T-helper 2 cell (primary cell): Measurements from ENCODE around the gene SPDYE16.
"Not testable (repeated sequence)": the region's sequence is repeated elsewhere in the genome, so short reads cannot be mapped to it uniquely, and the experiment has no call there.

Experiments used
- DNase-seq, 5 experiments: peaks; one replicate each; pipeline versions ENCODE4 v3.0.0 to v3.0.0-alpha.2; 2012 to 2022
- total RNA-seq, 2 donors: gene quantifications; one replicate each; lab custom pipeline; 2026; lab: John Stamatoyannopoulos, UW

SPDYE16 gene
- 0 reads per million in 2 donors for total RNA-seq

GRCh38 chr7:76543197-76543596 lies at the start of gene SPDYE16:
SPDYE16 (minus strand) TSS chr7:76543297; CDS start chr7:76541459, 1,838 bp downstream.
- not testable (repeated sequence) for DNase-seq

DNA sequence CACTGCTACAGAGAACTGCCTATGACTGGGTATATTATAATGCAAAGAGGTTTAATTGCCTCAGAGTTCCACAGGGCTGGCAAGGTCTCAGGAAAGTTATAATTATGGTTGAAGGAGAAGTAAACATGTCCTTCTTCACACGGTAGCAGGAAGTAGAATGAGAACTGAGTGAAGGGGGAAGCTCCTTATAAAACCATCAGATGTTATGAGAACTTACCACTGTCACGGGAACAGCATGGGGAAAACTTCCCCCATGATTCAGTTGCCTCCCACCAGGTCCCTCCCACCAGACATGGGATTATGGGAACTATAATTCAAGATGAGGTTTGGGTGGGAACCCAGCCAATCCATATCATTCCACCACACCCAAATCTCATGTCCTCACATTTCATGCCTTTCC lies 49.6 kb upstream of the SPDYE16 start:
- DNase-seq: not testable (repeated sequence)

DNA sequence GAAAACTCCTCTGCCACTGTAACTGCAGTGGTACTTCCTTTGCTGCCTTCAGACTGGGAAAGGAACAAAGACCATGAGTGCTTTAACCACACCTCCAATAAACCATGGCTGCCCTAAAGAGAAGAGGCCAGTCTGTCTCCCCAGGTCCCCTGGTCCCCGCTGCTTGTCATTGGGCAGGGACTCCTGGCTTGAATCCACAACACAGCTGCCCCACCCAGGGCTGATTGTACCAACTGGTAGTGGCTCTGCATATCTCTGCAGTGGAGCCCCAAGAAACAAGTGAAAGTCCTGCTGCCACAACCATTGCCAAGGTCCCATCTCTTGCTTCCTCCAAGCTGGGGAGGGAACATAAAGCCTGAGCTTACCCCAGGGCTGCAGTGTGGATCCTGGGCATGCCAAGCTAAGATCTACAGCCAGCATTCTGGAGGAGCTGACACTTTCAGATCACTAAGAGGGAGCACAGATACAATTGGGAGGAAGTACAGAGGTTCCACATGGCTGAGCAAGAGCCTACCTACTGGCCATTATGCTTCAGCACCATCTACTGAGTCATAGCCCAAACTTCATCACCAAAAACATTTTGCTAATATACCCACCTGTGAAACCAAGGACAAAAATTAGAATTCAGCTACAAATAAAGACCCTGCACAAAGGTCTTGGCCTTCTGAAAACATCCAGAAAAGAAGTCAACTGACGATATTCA lies 48.7 kb upstream of the SPDYE16 start:
- not testable (repeated sequence) for DNase-seq

GRCh38 chr7:76591033-76591432 lies 47.9 kb upstream of the SPDYE16 start:
- not testable (repeated sequence) for DNase-seq

DNA sequence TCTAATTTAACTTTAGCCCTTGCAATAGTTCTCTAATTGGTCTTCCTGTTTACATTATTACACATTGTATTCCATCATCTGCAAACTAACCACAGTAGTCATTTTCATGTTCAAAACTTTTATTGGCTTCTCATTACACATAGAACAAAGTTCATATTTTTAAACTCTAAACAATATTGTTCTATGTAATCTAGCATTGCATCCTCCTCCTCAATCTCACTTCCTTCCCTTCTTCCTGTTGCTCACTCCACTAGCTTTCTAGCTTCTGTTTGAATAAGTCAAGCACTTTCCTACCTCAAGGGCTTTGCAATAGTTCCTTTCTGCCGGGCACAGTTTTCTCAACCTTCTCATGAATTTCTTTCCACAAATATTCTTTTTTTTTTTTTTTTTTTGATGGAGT lies 45.5 kb upstream of the SPDYE16 start:
- not testable (repeated sequence) for DNase-seq

- DNase-seq: not testable (repeated sequence)
These were observed 43.7 kb upstream of the SPDYE16 start for GRCh38 chr7:76586585-76587315.

GRCh38 chr7:76583636-76584281 lies 40.7 kb upstream of the SPDYE16 start:
- peak in 1 of 5 experiments; percentile 57 for DNase-seq

DNA sequence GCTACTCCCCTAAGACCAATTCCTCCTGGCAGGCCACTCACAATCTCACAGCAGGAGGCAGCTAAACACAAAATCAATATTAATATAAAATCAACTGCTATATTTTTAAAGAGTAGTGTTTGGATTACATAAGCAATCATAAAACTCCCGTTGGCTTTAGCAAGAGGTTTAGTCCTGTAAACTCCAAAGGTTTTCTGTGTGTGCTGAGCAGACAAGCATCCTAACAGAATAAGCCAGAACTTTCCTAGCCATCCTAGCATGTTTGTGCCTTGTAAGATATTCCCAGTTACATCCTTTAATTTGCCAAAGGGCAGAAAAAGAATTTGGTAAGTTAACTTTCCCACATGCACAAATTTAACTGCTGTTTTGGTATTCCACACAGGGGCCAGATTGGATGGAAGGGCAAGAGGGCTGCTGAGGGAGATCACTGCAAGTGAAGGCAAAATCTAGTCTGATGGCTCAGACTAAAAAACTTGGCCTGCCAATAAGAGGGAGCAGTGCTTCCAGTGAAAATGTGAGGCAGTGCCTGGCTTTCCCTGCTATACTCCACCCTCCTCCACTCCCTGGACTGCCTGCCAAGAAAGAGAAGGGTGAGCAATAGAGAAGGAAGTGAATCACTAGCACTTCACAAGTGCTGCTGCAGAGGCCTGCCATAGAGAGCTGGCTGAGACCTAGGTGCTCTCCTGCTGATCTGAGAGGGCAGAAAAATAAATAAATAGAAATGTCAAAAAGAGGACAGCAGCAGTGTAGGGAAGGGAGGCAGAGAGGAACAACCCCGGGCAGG lies 39.9 kb upstream of the SPDYE16 start:
- DNase-seq: not testable (repeated sequence)

DNA sequence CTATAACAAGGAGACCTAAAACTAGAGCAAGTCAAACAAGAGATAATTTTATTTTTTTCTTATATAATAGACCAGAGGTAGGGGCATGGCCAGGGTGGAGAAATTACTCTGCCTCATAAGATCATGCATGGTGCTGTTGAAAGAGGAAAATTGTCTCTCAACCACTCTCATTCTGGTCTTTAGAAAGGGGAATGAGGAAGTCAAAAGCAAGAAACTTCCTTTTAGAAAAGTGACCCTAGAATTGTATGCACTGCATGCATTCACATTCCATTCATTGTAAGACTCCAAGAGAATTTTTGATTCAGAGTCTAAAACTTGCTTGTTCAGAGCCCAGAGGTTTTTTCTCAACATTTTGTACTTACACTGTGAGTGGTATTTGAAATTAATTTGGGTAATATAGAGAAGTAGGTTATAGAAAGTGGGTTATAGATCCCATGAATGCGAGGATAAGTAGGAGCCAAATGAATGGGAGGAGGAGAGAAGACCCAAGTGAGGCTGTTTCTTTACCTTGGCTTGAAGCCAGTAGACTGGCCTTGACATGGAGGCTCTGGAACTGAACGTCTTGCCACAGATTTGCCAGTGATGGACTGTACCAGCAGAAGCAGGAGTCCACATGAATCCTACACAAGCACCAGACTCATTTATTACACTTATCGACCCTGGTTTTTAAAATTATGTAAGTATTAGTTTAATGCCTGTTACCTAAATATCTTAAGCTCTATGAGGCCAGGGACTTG lies 33.0 kb upstream of the SPDYE16 start:
- DNase-seq: not testable (repeated sequence)

GRCh38 chr7:76575431-76575830 lies 32.3 kb upstream of the SPDYE16 start:
- not testable (repeated sequence) for DNase-seq

GRCh38 chr7:76572296-76572695 lies 29.2 kb upstream of the SPDYE16 start:
- not testable (repeated sequence) for DNase-seq

- not testable (repeated sequence) for DNase-seq
These were observed 27.3 kb upstream of the SPDYE16 start for GRCh38 chr7:76570324-76570775.

DNA sequence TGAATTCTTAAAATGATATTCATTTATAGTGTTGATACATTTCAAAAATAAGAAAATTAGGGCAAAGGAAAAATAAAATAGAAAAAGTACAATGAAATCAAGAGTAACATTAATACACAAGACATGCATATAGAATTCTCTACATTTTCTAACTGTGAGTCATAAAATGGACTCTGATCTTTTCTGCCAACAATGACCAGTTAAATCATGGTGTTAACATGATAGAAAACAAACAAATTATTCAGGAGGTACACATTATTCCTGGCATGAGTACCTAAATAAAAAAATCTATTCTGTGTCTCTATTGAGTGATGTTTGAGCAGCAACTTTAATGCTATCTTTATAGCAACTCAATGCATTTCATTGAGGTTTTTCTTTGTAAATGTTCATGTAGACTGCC lies 25.6 kb upstream of the SPDYE16 start:
- not testable (repeated sequence) for DNase-seq

- DNase-seq: not testable (repeated sequence)
These were observed 24.7 kb upstream of the SPDYE16 start for GRCh38 chr7:76567753-76568152.

- not testable (repeated sequence) for DNase-seq
These were observed 24.2 kb upstream of the SPDYE16 start for GRCh38 chr7:76567311-76567710.

DNA sequence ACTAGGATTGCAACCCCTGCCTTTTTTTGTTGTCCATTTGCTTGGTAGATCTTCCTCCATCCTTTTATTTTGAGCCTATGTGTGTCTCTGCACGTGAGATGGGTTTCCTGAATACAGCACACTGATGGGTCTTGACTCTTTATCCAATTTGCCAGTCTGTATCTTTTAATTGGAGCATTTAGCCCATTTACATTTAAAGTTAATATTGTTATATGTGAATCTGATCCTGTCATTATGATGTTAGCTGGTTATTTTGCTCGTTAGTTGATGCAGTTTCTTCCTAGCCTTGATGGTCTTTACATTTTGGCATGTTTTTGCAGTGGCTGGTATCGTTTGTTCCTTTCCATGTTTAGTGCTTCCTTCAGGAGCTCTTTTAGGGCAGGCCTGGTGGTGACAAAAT lies 21.9 kb upstream of the SPDYE16 start:
- DNase-seq: not testable (repeated sequence)

- not testable (repeated sequence) for DNase-seq
These were observed 18.2 kb upstream of the SPDYE16 start for GRCh38 chr7:76561342-76561741.

DNA sequence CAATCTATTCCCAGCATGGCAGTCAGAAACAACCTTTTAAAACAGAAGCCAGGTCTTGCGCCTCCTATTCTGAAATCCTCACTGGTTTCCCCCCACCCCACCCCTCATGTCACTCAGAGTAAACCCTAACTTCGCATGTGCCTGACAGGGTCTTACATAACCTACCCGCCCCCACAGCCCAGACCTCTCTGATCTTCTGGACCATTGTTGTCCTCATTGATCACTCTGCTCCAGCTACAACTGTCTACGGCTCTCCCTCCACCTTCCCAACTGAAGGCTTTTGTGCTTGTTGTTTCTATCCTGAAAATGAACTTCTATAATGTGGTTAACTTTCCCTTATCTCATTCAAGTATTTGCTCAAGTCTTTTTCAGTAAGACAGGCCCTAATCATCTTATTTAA lies 17.1 kb upstream of the SPDYE16 start:
- not testable (repeated sequence) for DNase-seq

- not testable (repeated sequence) for DNase-seq
These were observed 16.6 kb upstream of the SPDYE16 start for GRCh38 chr7:76559685-76560084.

DNA sequence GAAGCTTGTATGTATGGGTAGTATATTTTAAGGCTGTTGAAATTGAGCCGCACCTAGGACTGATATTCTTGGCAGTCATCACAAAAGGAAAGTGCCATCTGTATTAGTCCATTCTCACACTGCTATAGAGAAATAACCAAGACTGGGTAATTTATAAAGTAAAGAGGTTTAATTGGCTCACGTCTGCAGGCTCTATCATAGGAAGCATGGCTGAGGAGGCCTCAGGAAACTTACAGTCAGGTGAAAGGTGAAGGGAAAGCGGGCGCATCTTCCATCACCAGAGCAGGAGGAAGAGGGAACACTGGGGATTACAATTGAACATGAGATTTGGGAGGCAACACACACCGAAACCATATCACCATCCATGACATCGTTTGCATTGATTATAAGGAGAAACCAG lies 8.9 kb upstream of the SPDYE16 start:
- DNase-seq: not testable (repeated sequence)

- not testable (repeated sequence) for DNase-seq
These were observed 6.8 kb upstream of the SPDYE16 start for GRCh38 chr7:76549855-76550248.
